ENCODE data around the gene BMS1. TPM values are rescaled to one million over a fixed set of nuclear protein-coding genes. Genes with fewer than 3 reads are reported as not detected.

Gene BMS1
- polyA plus RNA-seq, 1 of the 3 experiments (the other 2 are of a cell fraction), result 4.9 TPM

GRCh38 chr10:42753507-42754154 is 29.0 kb upstream of the BMS1 start:
- Histone ChIP-seq H4K20me1 (ENCODE audit: insufficient read depth) (no peaks in the 10 kb centered on the region), H3K9ac (no peak overlapping the region), H3K27ac (ENCODE audit: low read depth in 2 of 2, low read length in 1 of 2) (no peak overlapping the region), H3K79me2 (ENCODE audit: insufficient read depth) (no peaks in the 10 kb centered on the region), H3K4me2 (peak overlapping the region; percentile 92), H3K4me3 (ENCODE audit: low read depth in 2 of 2, low read length in 1 of 2) (peak overlapping the region; percentile 43 to 61), H3F3A (replicated peaks; ENCODE audit: insufficient read depth) (no peaks in the 10 kb centered on the region), H3K9me2 (no peaks in the 10 kb centered on the region), H3K4me1 (ENCODE audit: control insufficient read depth in 1 of 2, insufficient read depth in 2 of 2, low read depth in 1 of 2, low read length in 1 of 2) (peaks cover 0 to 13% of the 10 kb centered on the region in 2 experiments; a peak in 1 of 4 replicates), H2AFZ (ENCODE audit: low read depth) (peak overlapping the region; percentile 89), H3K9me3 (no peaks in the 10 kb centered on the region), H3K36me3 (replicated peaks in 1 of 2; ENCODE audit: control insufficient read depth in 1 of 2, insufficient read depth in 2 of 2, low read length in 1 of 2) (no peaks in the 10 kb centered on the region), H3K27me3 (ENCODE audit: insufficient read depth) (peaks cover 49% of the 10 kb centered on the region)
- no peak for TF ChIP-seq FOXM1 (IDR thresholded peaks at IDR 0.05; ENCODE audit: low read depth)
- TF ChIP-seq CTCF (IDR thresholded peaks at IDR 0.05), result no peak; the same call in 1 of the 2 replicates
- no peak for TF ChIP-seq SMC3 (IDR thresholded peaks at IDR 0.05; ENCODE audit: low read depth, low read length)
- no peak for TF ChIP-seq MXI1 (IDR thresholded peaks at IDR 0.05; ENCODE audit: low read depth, low read length)
- no peak for TF ChIP-seq REST (IDR thresholded peaks at IDR 0.05; ENCODE audit: low read depth, low read length)
- no peak for TF ChIP-seq JUND (IDR thresholded peaks at IDR 0.05)
- no peak for TF ChIP-seq NFIC (IDR thresholded peaks at IDR 0.05; ENCODE audit: borderline replicate concordance)
- TF ChIP-seq RCOR1 (IDR thresholded peaks at IDR 0.05; ENCODE audit: low read length), result no peak
- TF ChIP-seq IRF3 (IDR thresholded peaks at IDR 0.05; ENCODE audit: low read depth, low read length), result no peak
- TF ChIP-seq MEF2A (IDR thresholded peaks at IDR 0.05; ENCODE audit: borderline replicate concordance, low read depth), result no peak
- no peak for TF ChIP-seq TCF12 (IDR thresholded peaks at IDR 0.05)
- no peak for TF ChIP-seq EP300 (IDR thresholded peaks at IDR 0.05; ENCODE audit: borderline replicate concordance in 1 of 2, low read depth in 1 of 2, low read length in 1 of 2)
- no peak for TF ChIP-seq TAF1 (IDR thresholded peaks at IDR 0.05; ENCODE audit: borderline replicate concordance, low read depth, low read length)
- TF ChIP-seq RXRA (IDR thresholded peaks at IDR 0.05; ENCODE audit: borderline replicate concordance, low read depth), result no peak
- WGBS (ENCODE audit: low lambda C conversion rate), result 4% methylated on average over 14 of the region's 51 CpGs
- ChIA-PET POLR2A (interaction anchor here (1.1 to 2.4 kb wide), 2 partner anchors 29 to 62 kb away, joined by 4 to 11 read pairs; partner anchors contain the start of gene BMS1), CTCF (interaction anchor here (0.6 to 2.9 kb wide), 33 partner anchors 8 to 624 kb away, joined by 3 to 21 read pairs (median 3); partner anchors contain the start of gene BMS1)
- DNase-seq, result peak; percentile 58
